ENCODE data around the gene CACNA1B.

DNA sequence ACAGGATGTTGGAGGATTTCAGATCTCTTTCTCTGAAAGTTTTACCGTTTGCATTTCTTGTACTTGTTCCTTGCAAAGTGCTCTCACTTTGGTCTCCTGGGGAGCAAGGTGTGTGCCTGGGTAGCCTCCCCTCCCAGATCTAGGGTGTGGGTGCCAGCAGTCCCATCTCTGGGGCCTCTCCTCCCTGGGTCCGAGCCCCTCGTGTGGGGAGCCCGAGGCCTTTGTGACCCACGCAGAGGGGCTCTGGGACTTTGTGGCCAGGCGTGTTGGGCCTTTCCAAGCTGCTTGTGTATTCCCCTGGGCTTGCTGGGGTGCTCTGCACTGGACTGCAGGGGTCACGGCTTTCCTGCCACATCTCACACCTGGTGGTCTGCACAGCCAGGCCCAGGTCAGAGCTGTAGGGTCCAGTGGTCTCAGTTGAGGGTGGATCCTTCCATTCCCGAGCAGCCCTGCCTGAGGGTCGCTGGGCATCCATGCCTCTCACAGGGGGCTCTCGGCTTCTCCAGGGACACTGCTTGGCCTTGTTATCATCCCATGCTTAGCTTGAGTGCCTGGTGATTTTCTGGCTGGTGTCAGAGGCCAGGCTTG, 96.3 kb downstream of the CACNA1B start:
- TF ChIP-seq POLR2AphosphoS5 (IDR thresholded peaks at IDR 0.05; ENCODE audit: control insufficient read depth, insufficient read depth, low read depth, low read length), result no peak
- no peak for TF ChIP-seq EZH2 (IDR thresholded peaks at IDR 0.05; ENCODE audit: borderline replicate concordance, low read depth, low read length)
- TF ChIP-seq, protein P1, sequence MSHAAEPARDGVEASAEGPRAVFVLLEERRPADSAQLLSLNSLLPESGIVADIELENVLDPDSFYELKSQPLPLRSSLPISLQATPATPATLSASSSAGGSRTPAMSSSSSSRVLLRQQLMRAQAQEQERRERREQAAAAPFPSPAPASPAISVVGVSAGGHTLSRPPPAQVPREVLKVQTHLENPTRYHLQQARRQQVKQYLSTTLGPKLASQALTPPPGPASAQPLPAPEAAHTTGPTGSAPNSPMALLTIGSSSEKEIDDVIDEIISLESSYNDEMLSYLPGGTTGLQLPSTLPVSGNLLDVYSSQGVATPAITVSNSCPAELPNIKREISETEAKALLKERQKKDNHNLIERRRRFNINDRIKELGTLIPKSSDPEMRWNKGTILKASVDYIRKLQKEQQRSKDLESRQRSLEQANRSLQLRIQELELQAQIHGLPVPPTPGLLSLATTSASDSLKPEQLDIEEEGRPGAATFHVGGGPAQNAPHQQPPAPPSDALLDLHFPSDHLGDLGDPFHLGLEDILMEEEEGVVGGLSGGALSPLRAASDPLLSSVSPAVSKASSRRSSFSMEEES (CRISPR knock-in tag; IDR thresholded peaks at IDR 0.05), result no peak
- TF ChIP-seq, protein P2, sequence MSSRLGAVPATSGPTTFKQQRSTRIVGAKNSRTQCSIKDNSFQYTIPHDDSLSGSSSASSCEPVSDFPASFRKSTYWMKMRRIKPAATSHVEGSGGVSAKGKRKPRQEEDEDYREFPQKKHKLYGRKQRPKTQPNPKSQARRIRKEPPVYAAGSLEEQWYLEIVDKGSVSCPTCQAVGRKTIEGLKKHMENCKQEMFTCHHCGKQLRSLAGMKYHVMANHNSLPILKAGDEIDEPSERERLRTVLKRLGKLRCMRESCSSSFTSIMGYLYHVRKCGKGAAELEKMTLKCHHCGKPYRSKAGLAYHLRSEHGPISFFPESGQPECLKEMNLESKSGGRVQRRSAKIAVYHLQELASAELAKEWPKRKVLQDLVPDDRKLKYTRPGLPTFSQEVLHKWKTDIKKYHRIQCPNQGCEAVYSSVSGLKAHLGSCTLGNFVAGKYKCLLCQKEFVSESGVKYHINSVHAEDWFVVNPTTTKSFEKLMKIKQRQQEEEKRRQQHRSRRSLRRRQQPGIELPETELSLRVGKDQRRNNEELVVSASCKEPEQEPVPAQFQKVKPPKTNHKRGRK (tag; IDR thresholded peaks at IDR 0.05), result no peak
- no peak for TF ChIP-seq SIN3A (IDR thresholded peaks at IDR 0.05; ENCODE audit: borderline replicate concordance in 2 of 2, control insufficient read depth in 1 of 2, low read depth in 2 of 2, low read length in 2 of 2)
- TF ChIP-seq EP300 (IDR thresholded peaks at IDR 0.05; ENCODE audit: low read length), result no peak
- TF ChIP-seq CBX3 (IDR thresholded peaks at IDR 0.05; ENCODE audit: borderline replicate concordance in 1 of 2, low read length in 2 of 2), result no peak
